ENCODE data around the gene SOX21. TPM values are rescaled to one million over a fixed set of nuclear protein-coding genes. Genes with fewer than 3 reads are reported as not detected.

The SOX21 gene
- total RNA-seq, 1 donor from 2014 or later: 79.5 TPM

- Mint-ChIP-seq H3K27ac (ENCODE audit: unreplicated experiment) (no peak overlapping the region), H3K36me3 (ENCODE audit: low read depth) (no peaks in the 10 kb centered on the region), H3K27me3 (ENCODE audit: low read depth) (peaks cover 86% of the 10 kb centered on the region), H3K4me3 (peak overlapping the region; percentile 95), H3K9me3 (no peaks in the 10 kb centered on the region), H3K4me1 (peaks cover 46% of the 10 kb centered on the region)
- no peak for DNase-seq (ENCODE audit: low read depth, low spot score)
- TF ChIP-seq CTCF (conservative IDR thresholded peaks at IDR 0.05): no peak
Measured at GRCh38 chr13:94701313-94702180, 10.8 kb downstream of the SOX21 start.

- Mint-ChIP-seq H3K36me3 (ENCODE audit: low read depth) (no peaks in the 10 kb centered on the region), H3K4me1 (peaks cover 36% of the 10 kb centered on the region), H3K4me3 (peak overlapping the region; percentile 41), H3K9me3 (peaks cover 3% of the 10 kb centered on the region), H3K27me3 (ENCODE audit: low read depth) (peaks cover 81% of the 10 kb centered on the region), H3K27ac (ENCODE audit: unreplicated experiment) (no peak overlapping the region)
- TF ChIP-seq CTCF (conservative IDR thresholded peaks at IDR 0.05): no peak
- DNase-seq (ENCODE audit: low read depth, low spot score): no peak
Measured at GRCh38 chr13:94700536-94700935, 11.8 kb downstream of the SOX21 start.

- no peaks in the 10 kb centered on the region for H3K36me3 Mint-ChIP-seq (ENCODE audit: low read depth)
- H3K27me3 Mint-ChIP-seq (ENCODE audit: low read depth): peaks cover 77% of the 10 kb centered on the region
- H3K27ac Mint-ChIP-seq (ENCODE audit: unreplicated experiment): no peak overlapping the region
- H3K9me3 Mint-ChIP-seq: peaks cover 4% of the 10 kb centered on the region
- DNase-seq (ENCODE audit: low read depth, low spot score): no peak
- H3K4me1 Mint-ChIP-seq: peaks cover 32% of the 10 kb centered on the region
- no peak for TF ChIP-seq CTCF (conservative IDR thresholded peaks at IDR 0.05)
- peak overlapping the region; percentile 39 for H3K4me3 Mint-ChIP-seq
Measured at GRCh38 chr13:94700051-94700535, 12.3 kb downstream of the SOX21 start.

- peaks cover 7% of the 10 kb centered on the region for H3K4me1 Mint-ChIP-seq
- no peak overlapping the region for H3K4me3 Mint-ChIP-seq
- H3K36me3 Mint-ChIP-seq (ENCODE audit: low read depth): peaks cover 3% of the 10 kb centered on the region
- peaks cover 4% of the 10 kb centered on the region for H3K9me3 Mint-ChIP-seq
- H3K27me3 Mint-ChIP-seq (ENCODE audit: low read depth): peaks cover 44% of the 10 kb centered on the region
- no peak for DNase-seq (ENCODE audit: low read depth, low spot score)
- no peak for TF ChIP-seq CTCF (conservative IDR thresholded peaks at IDR 0.05)
- H3K27ac Mint-ChIP-seq (ENCODE audit: unreplicated experiment): no peak overlapping the region
Measured at GRCh38 chr13:94696171-94696570, 16.2 kb downstream of the SOX21 start.

- no peak overlapping the region for H3K4me3 Mint-ChIP-seq
- no peak for TF ChIP-seq CTCF (conservative IDR thresholded peaks at IDR 0.05)
- no peaks in the 10 kb centered on the region for H3K4me1 Mint-ChIP-seq
- peaks cover 4% of the 10 kb centered on the region for H3K9me3 Mint-ChIP-seq
- no peak for DNase-seq (ENCODE audit: low read depth, low spot score)
- peaks cover 5% of the 10 kb centered on the region for H3K36me3 Mint-ChIP-seq (ENCODE audit: low read depth)
- H3K27me3 Mint-ChIP-seq (ENCODE audit: low read depth): peaks cover 15% of the 10 kb centered on the region
- peak overlapping the region; percentile 66 for H3K27ac Mint-ChIP-seq (ENCODE audit: unreplicated experiment)
Measured at GRCh38 chr13:94692030-94692429, 20.3 kb downstream of the SOX21 start.
